ENCODE measurements around the gene MGAT5. TPM values are rescaled to one million over a fixed set of nuclear protein-coding genes. Genes with fewer than 3 reads are reported as not detected.

The MGAT5 gene
- total RNA-seq, 1 experiment from 2014 or later = 34.0 TPM

DNA sequence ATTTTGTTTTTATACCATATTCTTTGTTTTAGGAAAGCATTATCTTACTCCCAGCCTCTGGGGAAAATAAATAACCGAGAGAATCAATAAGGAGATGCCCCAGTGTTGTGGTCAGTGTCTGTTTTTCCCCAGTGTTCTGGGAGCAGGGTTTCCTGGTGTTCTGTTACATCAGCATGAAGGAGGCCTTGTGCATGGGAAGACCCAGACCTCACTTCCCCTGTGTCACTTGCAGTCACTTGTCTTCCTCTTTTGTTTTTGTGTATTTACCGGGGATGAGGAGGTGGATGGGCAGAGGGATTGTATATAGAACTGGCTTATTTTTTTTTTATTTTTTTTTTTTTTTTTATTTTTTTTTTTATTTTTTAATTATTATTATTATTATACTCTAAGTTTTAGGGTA lies 45.0 kb upstream of the MGAT5 start:
- TF ChIP-seq ZNF274 (IDR thresholded peaks at IDR 0.05; ENCODE audit: low read depth, low read length) (no peak), JUND (IDR thresholded peaks at IDR 0.05) (no peak), EGR1 (IDR thresholded peaks at IDR 0.05; ENCODE audit: low read depth) (no peak), ZFX (IDR thresholded peaks at IDR 0.05) (no peak), CEBPB (IDR thresholded peaks at IDR 0.05; ENCODE audit: low read depth) (no peak)
- intact Hi-C loops (cut with micrococcal nuclease) = loop anchor here (5.0 kb wide), 2 partner anchors 92 to 322 kb away; no protein-coding TSS in a partner anchor
- no peaks in the 10 kb centered on the region for H3K79me2 ChIP-seq (ENCODE audit: insufficient read depth, low read length)
- H4K20me1 ChIP-seq (ENCODE audit: insufficient read depth) = no peaks in the 10 kb centered on the region
- no peaks in the 10 kb centered on the region for H3K9me2 ChIP-seq (ENCODE audit: insufficient read depth)
- H3K9me3 ChIP-seq (ENCODE audit: control insufficient read depth in 1 of 2, insufficient read depth in 1 of 2, low read depth in 1 of 2, low read length in 2 of 2) = no peaks in the 10 kb centered on the region
- no peak overlapping the region for H3K9ac ChIP-seq (ENCODE audit: low read length)
- ChIA-PET CTCF (interaction anchor here (1.0 to 4.4 kb wide), 3 partner anchors 11 to 322 kb away, joined by 3 to 43 read pairs (median 15); no protein-coding TSS in a partner anchor), POLR2A (no interaction called here), RAD21 (ENCODE audit: low non-redundant PET in 1 of 2, low total read pairs in 2 of 2, uncharacterized antibody in 2 of 2, unreplicated experiment in 2 of 2) (interaction anchor here in 1 of 2 experiments (1.8 kb wide), 1 partner anchor 91 kb away, joined by 10 read pairs; no protein-coding TSS in a partner anchor)
- no peak overlapping the region for H2AFZ ChIP-seq (ENCODE audit: low read depth, low read length, poor library complexity, severe bottlenecking)
- BruUV-seq (replicated peaks) = no TSS peak
- H3K36me3 ChIP-seq (ENCODE audit: control insufficient read depth in 1 of 2, insufficient read depth in 2 of 2, low read length in 2 of 2) = no peaks in the 10 kb centered on the region
- no peaks in the 10 kb centered on the region for H3K27me3 ChIP-seq (ENCODE audit: insufficient read depth, low read length)
- H3K4me2 ChIP-seq (ENCODE audit: low read length) = no peak overlapping the region
- no peak for DNase-seq (ENCODE audit: low read depth, low spot score)
- ATAC-seq = no peak
- no peak overlapping the region for H3K4me3 ChIP-seq (replicated peaks in 1 of 2; ENCODE audit: low read depth in 1 of 2, low read length in 2 of 2)
- no peak overlapping the region for H3K27ac ChIP-seq (ENCODE audit: low read depth, low read length)
- no peaks in the 10 kb centered on the region for H3K4me1 ChIP-seq (ENCODE audit: control insufficient read depth in 1 of 2, insufficient read depth in 2 of 2, low read length in 2 of 2)

- Histone ChIP-seq H3K79me2 (ENCODE audit: insufficient read depth, low read length) (no peaks in the 10 kb centered on the region), H3K36me3 (ENCODE audit: control insufficient read depth in 1 of 2, insufficient read depth in 2 of 2, low read length in 2 of 2) (no peaks in the 10 kb centered on the region), H3K4me3 (replicated peaks in 1 of 2; ENCODE audit: low read depth in 1 of 2, low read length in 2 of 2) (no peak overlapping the region), H3K9ac (ENCODE audit: low read length) (no peak overlapping the region), H3K9me2 (ENCODE audit: insufficient read depth) (no peaks in the 10 kb centered on the region), H2AFZ (ENCODE audit: low read depth, low read length, poor library complexity, severe bottlenecking) (no peak overlapping the region), H3K9me3 (ENCODE audit: control insufficient read depth in 1 of 2, insufficient read depth in 1 of 2, low read depth in 1 of 2, low read length in 2 of 2) (no peaks in the 10 kb centered on the region), H4K20me1 (ENCODE audit: insufficient read depth) (no peaks in the 10 kb centered on the region), H3K4me2 (ENCODE audit: low read length) (no peak overlapping the region), H3K27me3 (ENCODE audit: insufficient read depth, low read length) (no peaks in the 10 kb centered on the region), H3K27ac (ENCODE audit: low read depth, low read length) (no peak overlapping the region), H3K4me1 (ENCODE audit: control insufficient read depth in 1 of 2, insufficient read depth in 2 of 2, low read length in 2 of 2) (no peaks in the 10 kb centered on the region)
- ChIA-PET CTCF (no interaction called here), RAD21 (ENCODE audit: low non-redundant PET in 1 of 2, low total read pairs in 2 of 2, uncharacterized antibody in 2 of 2, unreplicated experiment in 2 of 2) (no interaction called here), POLR2A (no interaction called here)
- intact Hi-C loops (cut with micrococcal nuclease) = no loop called here
- BruUV-seq (replicated peaks) = no TSS peak
- no peak for TF ChIP-seq MAX (IDR thresholded peaks at IDR 0.05)
- TF ChIP-seq, protein P1, sequence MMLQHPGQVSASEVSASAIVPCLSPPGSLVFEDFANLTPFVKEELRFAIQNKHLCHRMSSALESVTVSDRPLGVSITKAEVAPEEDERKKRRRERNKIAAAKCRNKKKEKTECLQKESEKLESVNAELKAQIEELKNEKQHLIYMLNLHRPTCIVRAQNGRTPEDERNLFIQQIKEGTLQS (IDR thresholded peaks at IDR 0.05) = no peak
- no peak for TF ChIP-seq ZFX (IDR thresholded peaks at IDR 0.05)
- TF ChIP-seq REST (IDR thresholded peaks at IDR 0.05; ENCODE audit: low read depth) = no peak
- DNase-seq (ENCODE audit: low read depth, low spot score) (no peak), ATAC-seq (no peak)
These were observed 41.1 kb upstream of the MGAT5 start for GRCh38 chr2:134212746-134213145.

All from HCT116 (cell line).